Smooth muscle cell (in vitro differentiated cells): ENCODE data around the gene PDCD11. TPM values are rescaled to one million over a fixed set of nuclear protein-coding genes. Genes with fewer than 3 reads are reported as not detected.

ENCODE experiments used
- DNase-seq: peaks from one replicate; lab custom pipeline; 2025; ENCODE audit not compliant: unreplicated experiment; lab: John Stamatoyannopoulos, UW
- H2AFZ ChIP-seq: fragments of 200-600 bp; sonication (generic); 2 replicates; pipeline ENCODE4 v1.6.0; 2016; ENCODE audit warnings: antibody characterized with exemption, low read depth, mild to moderate bottlenecking
- H3F3A ChIP-seq: fragments of 200-600 bp; sonication (generic); 2 replicates; pipeline ENCODE4 v1.6.0; 2017; ENCODE audit warnings: antibody characterized with exemption, low read depth
- H3K27ac ChIP-seq: fragments of 200-600 bp; sonication (generic); 2 replicates; pipeline ENCODE4 v1.5.1; 2016; ENCODE audit warnings: low read depth, mild to moderate bottlenecking
- H3K27me3 ChIP-seq: fragments of 200-600 bp; sonication (generic); 2 replicates; pipeline ENCODE4 v1.6.1; 2016; ENCODE audit warnings: low read depth, mild to moderate bottlenecking
- H3K36me3 ChIP-seq: fragments of 200-600 bp; sonication (generic); 2 replicates; pipeline ENCODE4 v1.5.1; 2016; ENCODE audit warnings: low read depth
- H3K4me1 ChIP-seq: fragments of 200-600 bp; sonication (generic); 2 replicates; pipeline ENCODE4 v1.5.1; 2016; ENCODE audit warnings: low read depth
- H3K4me2 ChIP-seq: fragments of 200-600 bp; sonication (generic); 2 replicates; pipeline ENCODE4 v1.6.0; 2016; ENCODE audit warnings: mild to moderate bottlenecking
- H3K4me3 ChIP-seq: fragments of 200-600 bp; sonication (generic); 2 replicates; pipeline ENCODE4 v1.5.1; 2016; ENCODE audit warnings: mild to moderate bottlenecking
- H3K79me2 ChIP-seq: fragments of 200-600 bp; sonication (generic); 2 replicates; pipeline ENCODE4 v1.6.0; 2016; ENCODE audit warnings: low read depth, mild to moderate bottlenecking
- H3K9ac ChIP-seq: fragments of 200-600 bp; sonication (generic); 2 replicates; pipeline ENCODE4 v1.6.0; 2016; ENCODE audit warnings: low read depth
- H3K9me3 ChIP-seq: fragments of 200-600 bp; sonication (generic); replicated peaks from 2 replicates; pipeline ENCODE4 v1.5.1; 2016; ENCODE audit warnings: low read depth
- H4K20me1 ChIP-seq: fragments of 200-600 bp; sonication (generic); 2 replicates; pipeline ENCODE4 v1.6.0; 2016; ENCODE audit warnings: low read depth
- CTCF ChIP-seq: fragments of 200-600 bp; sonication (generic); IDR thresholded peaks from 2 replicates; pipeline ENCODE4 v1.5.1; 2017; ENCODE audit warnings: borderline replicate concordance, mild to moderate bottlenecking, antibody characterized with exemption; ENCODE audit not compliant: insufficient read depth, poor library complexity, severe bottlenecking
- WGBS: methylation state at CpG from one replicate; pipeline ENCODE4 v1.1.7; 2016; ENCODE audit warnings: low lambda C conversion rate; 5-methylcytosine and 5-hydroxymethylcytosine counted together
- microRNA counts: library from miRNA; unstranded; fragments of <30 nt; microRNA quantifications from one replicate; lab custom pipeline; 2016
- microRNA-seq: library from miRNA; unstranded; fragments of <30 nt; microRNA quantifications from one replicate; pipeline ENCODE4, GENCODE V29; 2016; ENCODE audit warnings: borderline number of aligned reads
- polyA plus RNA-seq: library from polyadenylated mRNA; unstranded; fragments of >200 nt; fragmentation: Nextera tagmentation; extraction: Ambion mirVana; gene quantifications from 2 replicates; pipeline ENCODE4 v1.2.1, GENCODE V29; 2016
- total RNA-seq: library from RNA; depleted of rRNA; stranded (reverse); fragments of >200 nt; gene quantifications from 2 replicates; pipeline ENCODE4 v1.2.3, GENCODE V29; 2014

The PDCD11 gene
- total and polyA plus RNA-seq, 2 experiments from 2014 or later: 12.2 to 15.6 TPM

GRCh38 chr10:103493362-103493915 is 97.0 kb downstream of the PDCD11 start, which contains the start of gene NEURL1:
Gene NEURL1 (plus strand): TSS chr10:103493705. CDS start chr10:103494388, 683 bp downstream.
- peak within 1 kb of the TSS; percentile 12 for H3K27ac ChIP-seq
- H3F3A ChIP-seq: peaks cover 12% of the 10 kb centered on the region
- H3K36me3 ChIP-seq: no peaks in the 10 kb centered on the region
- no peak for DNase-seq
- H3K4me3 ChIP-seq: peak within 1 kb of the TSS; percentile 64
- H3K79me2 ChIP-seq: no peaks in the 10 kb centered on the region
- H4K20me1 ChIP-seq: no peaks in the 10 kb centered on the region
- no peaks in the 10 kb centered on the region for H3K9me3 ChIP-seq
- TF ChIP-seq CTCF: no peak
- H3K4me2 ChIP-seq: peak within 1 kb of the TSS; percentile 92
- no peak within 1 kb of the TSS for H3K9ac ChIP-seq
- peak within 1 kb of the TSS; percentile 69 for H2AFZ ChIP-seq
- peaks cover 42% of the 10 kb centered on the region for H3K27me3 ChIP-seq
- 7% methylated on average over 42 of the region's 65 CpGs for WGBS
- peaks cover 4% of the 10 kb centered on the region for H3K4me1 ChIP-seq

GRCh38 chr10:103493916-103494877 is 97.8 kb downstream of the PDCD11 start:
- H3K27me3 ChIP-seq: peaks cover 46% of the 10 kb centered on the region
- DNase-seq: no peak
- 8% methylated on average over 27 of the region's 92 CpGs for WGBS

GRCh38 chr10:103495321-103495720 is 98.9 kb downstream of the PDCD11 start:
- Histone ChIP-seq H3K36me3 (no peaks in the 10 kb centered on the region), H3K4me1 (peaks cover 11% of the 10 kb centered on the region), H2AFZ (no peak overlapping the region), H3K9me3 (no peaks in the 10 kb centered on the region), H3K9ac (no peak overlapping the region), H3K79me2 (no peaks in the 10 kb centered on the region), H3K27ac (no peak overlapping the region), H3K27me3 (peaks cover 46% of the 10 kb centered on the region), H3F3A (peaks cover 12% of the 10 kb centered on the region), H3K4me2 (no peak overlapping the region), H4K20me1 (no peaks in the 10 kb centered on the region), H3K4me3 (no peak overlapping the region)
- DNase-seq: no peak
- WGBS: 95% methylated on average over 3 of the region's 3 CpGs
- TF ChIP-seq CTCF: no peak

More at GRCh38 chr10:103493916-103494877, 97.8 kb downstream of the PDCD11 start:
- H3F3A ChIP-seq: peaks cover 12% of the 10 kb centered on the region
- H4K20me1 ChIP-seq: no peaks in the 10 kb centered on the region
- H3K9ac ChIP-seq: no peak overlapping the region
- H3K4me2 ChIP-seq: peak overlapping the region; percentile 92
- peak overlapping the region; percentile 64 for H3K4me3 ChIP-seq
- peak overlapping the region; percentile 69 for H2AFZ ChIP-seq
- H3K36me3 ChIP-seq: no peaks in the 10 kb centered on the region
- no peaks in the 10 kb centered on the region for H3K9me3 ChIP-seq
- H3K27ac ChIP-seq: no peak overlapping the region
- TF ChIP-seq CTCF: no peak
- no peaks in the 10 kb centered on the region for H3K79me2 ChIP-seq
- H3K4me1 ChIP-seq: peaks cover 4% of the 10 kb centered on the region

MicroRNA genes within 50 kb of the gene (microRNA counts, 767-probe panel; counts per million panel counts)
- microRNA hsa-miR-1307-3p (lab: Ali Mortazavi, UCI): 183 counts per million

Small RNA genes lying within 50 kb of the gene (microRNA-seq; reads per million reads assigned to microRNA genes)
- 5,839 reads per million, percentile 91 among the genes with 10 or more reads in this experiment for gene MIR1307

Other genes starting within 250 kb of the PDCD11 start
- 32.2 and 33.5 TPM in 2 replicates for gene NT5C2, start 203.4 kb upstream of the PDCD11 start, total RNA-seq
- 19.1 and 23.8 TPM in 2 replicates for gene NT5C2, start 203.4 kb upstream of the PDCD11 start, polyA plus RNA-seq
- gene RPEL1, start 150.7 kb upstream of the PDCD11 start, total RNA-seq: not detected in 2 replicates
- not detected in 2 replicates for gene RPEL1, start 150.7 kb upstream of the PDCD11 start, polyA plus RNA-seq
- gene INA, start 119.5 kb upstream of the PDCD11 start, total RNA-seq: 2.2 and 5.0 TPM in 2 replicates
- 1.4 and 1.7 TPM in 2 replicates for gene INA, start 119.5 kb upstream of the PDCD11 start, polyA plus RNA-seq
- gene PCGF6, start 45.5 kb upstream of the PDCD11 start, total RNA-seq: 8.2 and 10.4 TPM in 2 replicates
- 8.1 and 9.1 TPM in 2 replicates for gene PCGF6, start 45.5 kb upstream of the PDCD11 start, polyA plus RNA-seq
- 4.5 and 6.4 TPM in 2 replicates for gene TAF5, start 28.6 kb upstream of the PDCD11 start, total RNA-seq
- gene TAF5, start 28.6 kb upstream of the PDCD11 start, polyA plus RNA-seq: 3.5 and 5.2 TPM in 2 replicates
- gene ATP5MK, start 151 bp upstream of the PDCD11 start, total RNA-seq: 961 and 1,249 TPM in 2 replicates
- 527 and 589 TPM in 2 replicates for gene ATP5MK, start 151 bp upstream of the PDCD11 start, polyA plus RNA-seq
- gene CALHM2, start 55.7 kb downstream of the PDCD11 start, total RNA-seq: 3.1 and 4.0 TPM in 2 replicates
- gene CALHM2, start 55.7 kb downstream of the PDCD11 start, polyA plus RNA-seq: 6.2 and 8.6 TPM in 2 replicates
- not detected in 2 replicates for gene CALHM1, start 62.3 kb downstream of the PDCD11 start, total RNA-seq
- 0.05 TPM in 1 of 2 replicates, not detected in the other for gene CALHM1, start 62.3 kb downstream of the PDCD11 start, polyA plus RNA-seq
- gene CALHM3, start 82.6 kb downstream of the PDCD11 start, total RNA-seq: not detected in 2 replicates
- not detected in 2 replicates for gene CALHM3, start 82.6 kb downstream of the PDCD11 start, polyA plus RNA-seq
- gene NEURL1, start 97.1 kb downstream of the PDCD11 start, total RNA-seq: 0.04 and 0.40 TPM in 2 replicates
- gene NEURL1, start 97.1 kb downstream of the PDCD11 start, polyA plus RNA-seq: 0.91 and 1.1 TPM in 2 replicates